ENCODE measurements around the gene SLC40A1.

DNA sequence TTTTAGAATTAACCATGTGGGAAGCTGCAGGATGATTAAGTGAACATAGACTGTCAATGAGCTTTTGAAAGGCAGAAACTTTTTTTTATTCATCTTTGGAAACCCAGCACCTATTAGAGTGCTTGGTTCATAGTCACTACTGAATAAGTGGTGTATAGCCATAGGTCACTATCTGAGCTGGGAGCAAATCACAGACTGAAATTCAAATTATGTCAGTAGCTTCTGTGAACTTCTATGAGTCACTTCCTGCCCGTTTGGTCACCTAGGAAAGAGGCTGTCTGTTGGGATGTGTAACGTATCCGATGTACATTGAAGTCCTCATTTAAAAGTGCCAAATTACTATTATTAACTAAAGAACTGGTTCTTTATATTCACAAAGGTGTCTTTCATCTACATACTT, 20.5 kb upstream of the SLC40A1 start:
- TF ChIP-seq, protein P1, sequence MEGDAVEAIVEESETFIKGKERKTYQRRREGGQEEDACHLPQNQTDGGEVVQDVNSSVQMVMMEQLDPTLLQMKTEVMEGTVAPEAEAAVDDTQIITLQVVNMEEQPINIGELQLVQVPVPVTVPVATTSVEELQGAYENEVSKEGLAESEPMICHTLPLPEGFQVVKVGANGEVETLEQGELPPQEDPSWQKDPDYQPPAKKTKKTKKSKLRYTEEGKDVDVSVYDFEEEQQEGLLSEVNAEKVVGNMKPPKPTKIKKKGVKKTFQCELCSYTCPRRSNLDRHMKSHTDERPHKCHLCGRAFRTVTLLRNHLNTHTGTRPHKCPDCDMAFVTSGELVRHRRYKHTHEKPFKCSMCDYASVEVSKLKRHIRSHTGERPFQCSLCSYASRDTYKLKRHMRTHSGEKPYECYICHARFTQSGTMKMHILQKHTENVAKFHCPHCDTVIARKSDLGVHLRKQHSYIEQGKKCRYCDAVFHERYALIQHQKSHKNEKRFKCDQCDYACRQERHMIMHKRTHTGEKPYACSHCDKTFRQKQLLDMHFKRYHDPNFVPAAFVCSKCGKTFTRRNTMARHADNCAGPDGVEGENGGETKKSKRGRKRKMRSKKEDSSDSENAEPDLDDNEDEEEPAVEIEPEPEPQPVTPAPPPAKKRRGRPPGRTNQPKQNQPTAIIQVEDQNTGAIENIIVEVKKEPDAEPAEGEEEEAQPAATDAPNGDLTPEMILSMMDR (conservative IDR thresholded peaks at IDR 0.05 in 1 of 2, IDR thresholded peaks at IDR 0.05 in 1 of 2; ENCODE audit: low read depth in 1 of 2, low read length in 2 of 2) = no peak
- no peak for TF ChIP-seq EZH2 (IDR thresholded peaks at IDR 0.05; ENCODE audit: low read length, missing control alignments)
